IPS-15b (cell line): ENCODE data around the gene GJD3.

ENCODE experiments used
- H3K27me3 ChIP-seq: one replicate; pipeline ENCODE4 v1.6.1; 2013; ENCODE audit warnings: low read length; ENCODE audit not compliant: control insufficient read depth, insufficient read depth
- H3K36me3 ChIP-seq: one replicate; pipeline ENCODE4 v1.6.1; 2013; ENCODE audit warnings: low read length; ENCODE audit not compliant: control insufficient read depth, insufficient read depth
- H3K4me1 ChIP-seq: one replicate; pipeline ENCODE4 v1.6.1; 2013; ENCODE audit warnings: mild to moderate bottlenecking, low read length; ENCODE audit not compliant: control insufficient read depth, insufficient read depth
- H3K4me3 ChIP-seq: one replicate; pipeline ENCODE4 v1.5.1; 2013; ENCODE audit warnings: low read depth, low read length
- H3K9ac ChIP-seq: one replicate; pipeline ENCODE4 v1.6.1; 2013; ENCODE audit warnings: low read depth, mild to moderate bottlenecking, low read length
- H3K9me3 ChIP-seq: one replicate; pipeline ENCODE4 v1.6.1; 2013; ENCODE audit warnings: mild to moderate bottlenecking, low read length; ENCODE audit not compliant: control insufficient read depth, insufficient read depth

Gene GJD3

DNA sequence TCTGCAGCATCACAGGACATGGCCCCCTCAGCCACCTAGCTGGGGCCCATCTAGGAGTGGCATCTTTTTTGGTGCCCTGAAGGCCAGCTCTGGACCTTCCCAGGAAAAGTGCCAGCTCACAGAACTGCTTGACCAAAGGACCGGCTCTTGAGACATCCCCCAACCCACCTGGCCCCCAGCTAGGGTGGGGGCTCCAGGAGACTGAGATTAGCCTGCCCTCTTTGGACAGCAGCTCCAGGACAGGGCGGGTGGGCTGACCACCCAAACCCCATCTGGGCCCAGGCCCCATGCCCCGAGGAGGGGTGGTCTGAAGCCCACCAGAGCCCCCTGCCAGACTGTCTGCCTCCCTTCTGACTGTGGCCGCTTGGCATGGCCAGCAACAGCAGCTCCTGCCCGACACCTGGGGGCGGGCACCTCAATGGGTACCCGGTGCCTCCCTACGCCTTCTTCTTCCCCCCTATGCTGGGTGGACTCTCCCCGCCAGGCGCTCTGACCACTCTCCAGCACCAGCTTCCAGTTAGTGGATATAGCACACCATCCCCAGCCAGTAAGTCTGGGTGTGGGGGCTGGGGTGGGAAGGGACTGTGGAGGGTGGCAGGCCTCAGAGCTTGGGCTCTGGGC, 33.6 kb downstream of the GJD3 start:
- no peaks in the 10 kb centered on the region for H3K9me3 ChIP-seq
- peaks cover 5% of the 10 kb centered on the region for H3K4me1 ChIP-seq
- H3K9ac ChIP-seq, result no peak overlapping the region
- H3K27me3 ChIP-seq, result peaks cover 18% of the 10 kb centered on the region
- no peak overlapping the region for H3K4me3 ChIP-seq
- peaks cover 8% of the 10 kb centered on the region for H3K36me3 ChIP-seq

DNA sequence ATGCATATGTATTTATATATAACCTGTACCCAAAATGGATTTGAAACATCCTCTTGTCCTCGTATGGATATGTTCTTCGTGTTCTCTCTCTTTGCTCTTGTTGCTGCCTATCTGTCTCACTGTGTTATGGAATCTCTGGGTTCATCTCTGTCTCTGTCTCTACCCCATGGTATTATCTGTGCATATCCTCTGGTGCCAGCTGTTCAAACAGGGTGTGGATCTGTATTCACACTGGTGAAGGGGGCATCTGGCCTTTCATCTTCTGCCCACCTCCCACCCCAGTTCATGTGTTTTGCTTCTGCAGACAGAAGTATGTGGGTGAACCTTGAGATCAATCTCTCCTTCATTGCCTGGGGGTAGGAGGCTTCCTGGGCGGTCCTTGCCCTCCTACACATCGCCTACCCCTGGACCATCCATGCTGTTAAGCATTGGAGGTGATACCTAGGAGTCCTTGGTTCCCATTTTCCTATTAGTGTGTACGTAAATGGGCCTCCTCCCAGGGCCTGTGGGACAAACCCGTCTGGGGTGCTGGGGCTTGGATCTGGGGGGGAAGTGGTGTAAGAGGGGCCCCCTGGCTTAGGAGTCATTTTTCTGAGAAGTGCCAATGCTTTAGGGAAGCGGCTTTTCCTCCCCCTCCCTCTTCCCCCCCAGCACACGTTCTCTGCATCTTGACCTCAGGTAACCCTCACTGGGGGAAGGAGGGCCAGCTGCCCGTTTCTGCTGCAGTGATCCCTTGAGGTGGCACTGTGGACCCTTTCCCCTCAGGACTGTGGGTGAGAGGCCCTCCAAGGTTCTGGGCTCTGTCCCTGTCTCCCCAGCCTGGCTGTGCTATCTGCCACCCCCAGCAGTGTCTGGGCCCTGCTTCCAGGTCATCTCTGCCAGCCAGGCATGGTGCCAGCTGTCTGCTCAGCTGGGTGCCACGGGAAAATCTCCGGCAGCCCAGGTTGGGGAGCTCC, 34.4 kb downstream of the GJD3 start:
- Histone ChIP-seq H3K36me3 (peaks cover 8% of the 10 kb centered on the region), H3K27me3 (peaks cover 12% of the 10 kb centered on the region), H3K4me3 (no peak overlapping the region), H3K9ac (no peak overlapping the region), H3K4me1 (peaks cover 5% of the 10 kb centered on the region), H3K9me3 (no peaks in the 10 kb centered on the region)

DNA sequence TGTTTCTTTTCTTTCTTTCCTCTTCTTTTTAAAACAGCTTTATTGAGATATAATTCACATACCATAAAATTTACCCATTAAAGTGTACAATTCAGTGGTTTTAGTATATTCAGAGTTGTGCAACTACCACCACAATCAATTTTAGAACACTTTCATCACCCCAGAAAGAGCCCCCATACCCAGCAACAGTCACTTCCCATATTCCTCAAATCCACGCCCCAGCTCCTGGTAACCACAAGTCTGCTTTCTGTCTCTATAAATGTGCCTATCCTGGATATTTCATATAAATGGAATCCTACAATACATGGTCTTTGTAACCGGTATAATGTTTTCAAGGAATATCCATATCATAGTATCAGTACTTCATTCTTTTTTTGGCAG, 36.2 kb downstream of the GJD3 start:
- H3K9ac ChIP-seq, result no peak overlapping the region
- H3K27me3 ChIP-seq, result no peaks in the 10 kb centered on the region
- H3K4me3 ChIP-seq, result no peak overlapping the region
- peaks cover 8% of the 10 kb centered on the region for H3K36me3 ChIP-seq
- no peaks in the 10 kb centered on the region for H3K9me3 ChIP-seq
- peaks cover 3% of the 10 kb centered on the region for H3K4me1 ChIP-seq

DNA sequence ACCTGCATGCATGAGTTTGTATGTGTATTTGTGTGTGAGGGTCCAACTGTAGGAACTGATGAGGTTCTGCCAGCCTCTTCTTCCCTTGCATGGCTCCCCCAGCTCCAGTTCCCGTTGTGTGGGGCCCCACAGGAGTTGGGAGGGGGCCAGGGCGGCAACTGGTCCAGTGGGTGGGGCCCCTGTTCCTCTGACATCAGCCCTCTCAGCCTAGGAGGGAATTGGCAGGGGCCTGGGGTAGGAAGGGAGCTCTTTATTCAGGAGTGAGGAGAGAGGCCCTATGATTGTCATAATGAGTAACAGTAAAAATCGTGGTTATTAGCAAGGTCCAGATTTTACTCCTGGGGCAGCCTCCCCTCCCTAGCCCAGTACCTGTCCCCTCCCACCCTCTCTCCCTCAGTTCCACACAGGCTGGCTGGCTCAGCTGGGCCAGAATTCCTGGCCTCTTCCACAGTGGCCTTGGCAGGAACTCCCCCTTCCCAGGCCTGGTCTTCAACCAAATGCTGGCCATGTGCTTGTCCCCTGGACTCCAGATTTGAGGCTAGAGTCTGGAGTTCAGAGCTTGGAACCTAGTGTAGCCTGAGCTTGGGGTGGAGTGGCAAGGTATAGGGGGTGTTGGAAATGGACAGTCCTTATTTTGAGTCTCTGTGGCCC, 36.7 kb downstream of the GJD3 start:
- peaks cover 4% of the 10 kb centered on the region for H3K4me1 ChIP-seq
- no peak overlapping the region for H3K4me3 ChIP-seq
- H3K9ac ChIP-seq, result no peak overlapping the region

DNA sequence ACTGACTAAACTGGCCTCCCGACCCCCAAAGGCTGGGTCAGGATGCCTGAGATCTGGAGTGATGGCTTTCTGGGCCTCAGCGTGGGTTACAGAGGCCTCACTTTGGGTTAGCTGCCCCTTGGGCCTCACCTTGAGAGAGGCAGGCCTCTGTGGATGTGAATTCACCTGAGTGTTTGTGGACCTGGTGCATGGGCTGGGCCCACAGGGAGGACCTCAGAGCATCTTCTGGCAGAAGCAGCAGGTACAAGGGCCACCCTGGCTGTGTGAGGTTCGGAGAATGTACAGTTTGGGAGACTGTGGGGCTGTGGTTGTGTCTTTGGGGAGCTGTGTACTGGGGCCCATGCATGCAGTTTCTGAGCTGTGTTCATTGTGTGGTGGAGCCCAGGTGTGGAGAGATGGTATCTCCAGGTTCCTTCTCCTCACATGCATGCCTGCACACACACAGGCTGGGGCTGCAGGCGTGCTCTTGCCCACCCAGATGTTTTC, 37.2 kb downstream of the GJD3 start:
- H3K4me1 ChIP-seq, result peaks cover 7% of the 10 kb centered on the region
- H3K36me3 ChIP-seq, result peaks cover 8% of the 10 kb centered on the region
- no peak overlapping the region for H3K9ac ChIP-seq
- H3K4me3 ChIP-seq, result no peak overlapping the region
- H3K9me3 ChIP-seq, result no peaks in the 10 kb centered on the region
- H3K27me3 ChIP-seq, result no peaks in the 10 kb centered on the region

More for the DNA sequence above, 36.7 kb downstream of the GJD3 start:
- Histone ChIP-seq H3K9me3 (no peaks in the 10 kb centered on the region), H3K27me3 (no peaks in the 10 kb centered on the region), H3K36me3 (peaks cover 8% of the 10 kb centered on the region)

DNA sequence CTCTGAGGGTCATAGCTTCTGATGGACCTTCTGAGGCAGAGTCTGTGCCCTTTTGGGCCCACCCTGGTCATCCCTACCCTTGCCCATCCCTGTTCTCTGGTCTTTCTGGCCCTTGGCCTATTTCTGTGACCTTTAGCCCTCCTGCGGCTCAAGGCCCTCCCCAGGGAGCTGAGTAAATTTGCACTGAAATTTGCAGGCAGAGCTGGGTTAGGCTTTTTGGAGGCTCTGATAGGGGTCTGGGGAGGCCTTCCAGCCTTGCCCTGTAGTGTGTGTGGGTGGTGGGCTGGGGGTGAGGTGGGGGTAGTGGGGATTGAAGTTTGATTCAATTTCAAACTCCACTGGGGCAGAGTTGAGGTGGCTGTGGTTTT, 37.7 kb downstream of the GJD3 start:
- Histone ChIP-seq H3K9me3 (no peaks in the 10 kb centered on the region), H3K27me3 (no peaks in the 10 kb centered on the region), H3K9ac (no peak overlapping the region), H3K4me1 (peaks cover 7% of the 10 kb centered on the region), H3K4me3 (no peak overlapping the region), H3K36me3 (peaks cover 8% of the 10 kb centered on the region)

DNA sequence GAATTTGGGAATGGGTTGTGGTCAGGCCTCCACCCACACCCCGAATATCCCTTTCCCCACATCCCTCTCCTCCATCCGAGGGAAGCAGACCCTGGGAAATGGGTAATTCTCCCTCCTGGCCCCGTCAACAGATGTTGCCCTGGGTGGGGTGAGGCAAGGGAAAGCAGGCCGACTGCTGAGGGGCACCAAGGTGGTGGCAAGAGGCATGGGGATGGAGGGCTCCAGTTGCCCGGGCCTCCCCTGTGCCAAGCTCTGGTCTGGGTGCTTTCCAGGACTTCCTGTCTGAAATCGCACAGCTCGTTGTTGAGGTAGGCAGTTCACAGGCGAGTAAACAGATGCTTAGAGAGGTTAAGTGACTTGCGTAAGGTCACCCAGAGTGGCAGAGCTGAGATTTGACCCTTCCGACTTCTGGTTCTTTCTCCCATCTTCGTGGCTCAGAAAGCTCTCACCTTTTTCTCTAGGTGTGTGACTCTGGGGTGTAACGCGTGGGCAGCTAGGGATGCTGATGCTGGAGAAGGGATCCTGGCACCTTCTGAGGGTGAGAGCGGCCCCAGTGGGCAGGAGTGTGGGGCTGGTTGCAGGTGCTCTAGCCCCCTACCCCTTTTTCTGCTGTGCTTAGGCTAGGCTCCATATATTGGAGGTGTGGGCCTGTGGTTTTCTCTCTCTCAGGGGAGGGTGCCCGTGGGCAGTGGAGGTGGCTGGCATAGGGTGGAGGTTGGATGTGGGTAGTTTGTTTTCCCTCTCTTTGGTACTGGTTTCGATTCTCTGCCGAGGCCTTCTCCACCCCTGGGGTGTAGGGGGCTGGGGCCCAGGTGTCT, 38.3 kb downstream of the GJD3 start:
- Histone ChIP-seq H3K4me1 (peaks cover 7% of the 10 kb centered on the region), H3K9me3 (no peaks in the 10 kb centered on the region), H3K27me3 (no peaks in the 10 kb centered on the region), H3K9ac (no peak overlapping the region), H3K36me3 (peaks cover 3% of the 10 kb centered on the region), H3K4me3 (no peak overlapping the region)

DNA sequence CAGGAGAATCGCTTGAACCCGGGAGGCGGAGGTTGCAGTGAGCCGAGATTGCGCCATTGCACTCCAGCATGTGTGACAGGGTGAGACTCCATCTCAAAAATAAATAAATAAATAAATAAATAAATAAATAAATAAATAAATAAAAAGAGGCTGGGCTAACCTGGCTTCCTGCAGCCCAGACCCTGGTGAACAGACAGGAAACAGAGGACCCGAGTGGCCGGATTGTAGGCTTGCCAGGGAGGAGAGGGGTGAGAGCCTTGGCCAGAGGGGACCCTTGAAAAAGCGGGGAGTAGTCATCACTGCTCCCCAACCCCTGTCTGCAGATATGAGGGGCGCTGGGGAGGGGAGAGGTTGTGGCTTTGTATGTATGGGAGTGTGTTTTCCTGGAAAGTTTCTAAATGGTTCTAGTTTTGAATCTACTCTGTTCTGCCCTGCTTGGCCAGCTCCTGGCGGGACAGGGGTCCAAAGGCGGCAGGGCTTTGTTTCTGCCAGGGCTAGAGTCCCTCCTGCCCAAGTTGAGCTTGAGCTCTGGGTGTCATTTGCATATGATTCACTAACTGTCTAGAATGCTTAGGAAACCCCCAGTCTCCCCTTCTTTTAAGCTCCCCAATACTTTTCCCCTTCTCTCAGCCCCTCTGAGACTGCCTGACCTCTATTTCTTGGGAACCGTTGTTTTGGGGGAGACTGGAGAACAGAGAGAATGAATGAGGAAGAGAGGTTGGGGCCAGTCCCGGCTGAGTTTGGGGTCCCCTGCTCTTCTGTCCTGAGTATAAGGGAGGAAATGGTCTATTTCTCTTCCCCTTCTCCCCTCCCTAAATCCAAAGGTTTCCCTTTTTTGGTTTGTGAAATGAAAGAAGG, 39.2 kb downstream of the GJD3 start:
- no peaks in the 10 kb centered on the region for H3K36me3 ChIP-seq
- no peak overlapping the region for H3K9ac ChIP-seq
- H3K9me3 ChIP-seq, result no peaks in the 10 kb centered on the region
- H3K27me3 ChIP-seq, result peaks cover 5% of the 10 kb centered on the region
- peaks cover 10% of the 10 kb centered on the region for H3K4me1 ChIP-seq
- H3K4me3 ChIP-seq, result no peak overlapping the region

DNA sequence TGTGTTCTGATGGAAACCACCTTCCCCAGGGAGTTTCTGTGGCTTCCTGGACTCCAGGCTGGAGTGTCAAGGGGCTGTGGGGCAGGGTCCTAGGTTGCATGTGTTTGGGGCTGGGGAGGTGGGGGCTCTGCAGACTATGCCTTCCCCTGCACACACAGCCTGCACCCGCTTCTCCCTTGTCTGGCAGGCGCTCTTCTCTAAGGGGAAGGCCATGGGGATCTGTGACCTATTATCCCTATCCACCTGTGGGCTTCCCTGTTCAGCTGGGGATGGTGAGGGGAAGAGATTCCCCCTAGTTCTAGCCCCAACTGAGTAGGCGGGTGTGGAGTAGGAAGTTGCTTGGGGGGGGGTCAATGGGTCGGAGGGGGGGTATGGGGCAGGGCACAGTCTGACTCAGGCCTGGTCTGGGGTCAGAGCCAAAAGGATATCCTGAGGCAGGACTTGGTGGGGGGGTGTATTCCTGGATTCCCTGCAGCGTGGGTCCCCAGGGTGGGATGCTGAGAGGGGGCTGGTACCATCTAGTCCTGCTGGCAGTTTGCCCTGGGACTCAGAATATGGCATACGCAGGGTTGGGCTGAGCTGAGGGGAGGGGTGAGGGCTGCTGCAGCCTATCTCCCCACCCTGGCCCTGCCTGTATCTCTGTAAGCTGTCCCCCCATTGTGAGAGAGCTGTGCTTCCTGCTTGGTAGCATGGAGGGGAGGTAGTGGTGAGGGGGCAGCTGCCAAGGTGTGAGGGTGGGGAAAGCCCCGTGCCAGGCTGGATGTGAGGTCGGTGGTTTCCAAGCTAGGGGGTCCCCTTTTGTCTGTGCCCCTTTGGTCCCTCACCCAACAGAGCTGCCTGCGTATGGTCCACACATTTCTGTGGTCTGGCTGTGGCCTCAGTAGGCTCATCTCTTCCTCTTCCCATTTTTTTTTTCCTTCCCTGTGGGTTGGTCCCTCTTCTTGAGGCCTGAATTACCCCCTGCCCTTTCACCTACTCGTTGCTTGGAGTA, 40.9 kb downstream of the GJD3 start:
- peaks cover 10% of the 10 kb centered on the region for H3K4me1 ChIP-seq
- no peak overlapping the region for H3K9ac ChIP-seq
- no peaks in the 10 kb centered on the region for H3K36me3 ChIP-seq
- no peaks in the 10 kb centered on the region for H3K9me3 ChIP-seq
- H3K4me3 ChIP-seq, result no peak overlapping the region
- H3K27me3 ChIP-seq, result peaks cover 20% of the 10 kb centered on the region
